HG03457 (cell line): ENCODE results near the gene ATP6V0C.
"Not testable (repeated sequence)": the region's sequence is repeated elsewhere in the genome, so short reads cannot be mapped to it uniquely, and the experiment has no call there.

Source experiments
- ATAC-seq: cut with Tn5 transposase; IDR thresholded peaks from one replicate; pipeline ENCODE4 v1.9.1; 2021; ENCODE audit warnings: moderate number of reproducible peaks; ENCODE audit not compliant: unreplicated experiment

The ATP6V0C gene

GRCh38 chr16:2540912-2541311 is 27.2 kb downstream of the ATP6V0C start:
- not testable (repeated sequence) for ATAC-seq

DNA sequence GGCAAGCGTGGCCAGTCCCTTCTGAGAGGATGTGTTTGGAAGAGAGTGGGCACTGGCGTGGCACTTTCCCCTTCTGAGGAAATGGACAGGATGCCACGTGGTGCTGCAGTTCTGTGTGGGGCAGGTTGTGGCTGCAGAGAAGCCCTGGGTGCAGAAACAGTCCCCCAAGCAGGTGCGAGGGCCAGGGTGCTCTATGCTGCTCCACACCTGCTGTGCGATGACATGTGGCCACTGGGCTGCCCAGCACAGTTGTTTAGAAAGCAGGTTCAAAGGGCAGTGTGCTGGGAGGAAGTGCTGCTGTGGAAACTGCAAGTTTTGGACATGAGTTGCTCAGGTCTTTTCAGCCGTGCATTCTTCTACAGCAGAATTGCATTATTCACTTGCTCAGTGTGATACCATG is 27.7 kb downstream of the ATP6V0C start:
- not testable (repeated sequence) for ATAC-seq

- not testable (repeated sequence) for ATAC-seq
These were observed 30.0 kb downstream of the ATP6V0C start for GRCh38 chr16:2543771-2544170.

DNA sequence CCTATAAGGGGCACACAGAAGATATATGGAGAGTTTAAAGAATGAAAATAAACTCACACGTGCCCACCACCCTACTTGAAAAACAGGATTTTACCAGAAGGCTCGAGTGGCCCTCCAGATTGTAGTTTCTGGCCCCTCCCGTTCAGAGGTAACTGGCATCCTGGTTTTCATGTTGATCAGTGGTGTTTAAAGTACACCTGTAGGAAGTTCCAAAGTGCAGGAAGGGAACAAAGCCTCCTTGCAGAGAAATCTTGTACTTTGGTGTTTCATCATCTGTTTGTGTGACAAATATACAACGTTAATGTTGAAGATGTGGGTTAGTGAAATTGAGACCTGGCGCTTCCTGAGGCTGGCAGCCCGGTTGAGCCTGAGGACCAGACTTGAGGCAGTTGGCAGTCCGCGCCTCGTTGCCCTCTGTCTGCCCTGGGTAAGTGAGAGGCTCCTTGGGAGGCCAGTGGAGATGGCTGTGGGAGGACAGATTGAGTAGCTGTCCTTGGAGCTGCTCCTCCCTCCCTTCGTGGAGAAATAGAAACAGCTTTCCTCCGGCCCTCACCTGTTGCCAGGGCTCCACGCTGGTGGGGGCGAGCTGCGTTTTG is 36.6 kb downstream of the ATP6V0C start:
- not testable (repeated sequence) for ATAC-seq

GRCh38 chr16:2551420-2551889 is 37.7 kb downstream of the ATP6V0C start:
- not testable (repeated sequence) for ATAC-seq

DNA sequence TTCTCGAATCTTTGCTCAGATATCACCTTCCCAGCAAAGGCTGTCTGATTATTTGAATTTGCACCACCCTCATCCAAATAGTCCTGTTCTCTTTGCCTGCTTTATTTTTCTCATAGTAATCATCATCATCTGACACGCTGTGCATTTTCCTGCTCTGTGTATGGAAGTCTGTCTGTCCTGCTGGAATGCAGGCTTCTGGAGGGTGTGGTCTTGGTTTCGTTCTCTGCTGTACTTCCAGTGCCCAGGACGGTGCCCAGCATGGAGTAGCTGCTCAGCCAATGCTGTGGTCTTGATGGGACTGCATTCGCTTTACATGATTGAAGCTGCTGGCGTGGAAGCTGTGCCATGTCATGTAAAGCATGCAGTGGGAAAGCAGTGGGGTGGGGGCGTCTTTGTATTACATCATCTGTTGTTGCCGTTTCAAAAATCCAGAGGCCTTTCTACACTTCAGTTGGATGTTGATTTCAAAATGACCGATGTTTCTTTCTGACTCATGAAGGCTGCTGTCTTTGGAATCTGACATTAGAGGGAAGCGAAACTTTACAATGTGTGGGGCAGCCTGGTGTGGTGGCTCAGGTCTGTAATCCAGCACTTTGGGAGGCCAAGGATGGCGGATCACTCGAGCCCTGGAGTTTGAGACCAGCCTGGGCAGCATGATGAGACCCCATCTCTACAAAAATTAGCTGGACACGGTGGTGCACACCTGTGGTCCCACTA is 41.1 kb downstream of the ATP6V0C start:
- ATAC-seq: not testable (repeated sequence)

DNA sequence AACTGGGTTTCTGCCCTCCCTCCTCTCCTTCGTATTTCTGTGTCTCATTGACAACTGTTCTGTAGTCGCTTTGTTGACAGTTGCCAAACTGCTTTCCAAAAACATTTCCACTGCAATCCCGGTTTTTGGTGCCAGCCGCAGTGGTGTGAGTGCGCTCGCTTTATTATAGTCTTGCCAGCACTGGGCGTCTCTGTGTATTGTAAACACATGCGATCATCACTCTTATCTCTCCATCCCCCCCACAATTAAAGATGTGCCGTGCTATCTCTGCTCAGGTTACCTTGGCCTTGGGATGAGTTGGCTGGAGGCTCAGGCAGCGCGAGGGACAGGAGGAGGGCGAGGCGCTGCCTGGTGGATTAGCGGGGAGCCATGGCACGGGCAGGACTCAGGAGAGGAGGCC is 43.4 kb downstream of the ATP6V0C start:
- not testable (repeated sequence) for ATAC-seq

DNA sequence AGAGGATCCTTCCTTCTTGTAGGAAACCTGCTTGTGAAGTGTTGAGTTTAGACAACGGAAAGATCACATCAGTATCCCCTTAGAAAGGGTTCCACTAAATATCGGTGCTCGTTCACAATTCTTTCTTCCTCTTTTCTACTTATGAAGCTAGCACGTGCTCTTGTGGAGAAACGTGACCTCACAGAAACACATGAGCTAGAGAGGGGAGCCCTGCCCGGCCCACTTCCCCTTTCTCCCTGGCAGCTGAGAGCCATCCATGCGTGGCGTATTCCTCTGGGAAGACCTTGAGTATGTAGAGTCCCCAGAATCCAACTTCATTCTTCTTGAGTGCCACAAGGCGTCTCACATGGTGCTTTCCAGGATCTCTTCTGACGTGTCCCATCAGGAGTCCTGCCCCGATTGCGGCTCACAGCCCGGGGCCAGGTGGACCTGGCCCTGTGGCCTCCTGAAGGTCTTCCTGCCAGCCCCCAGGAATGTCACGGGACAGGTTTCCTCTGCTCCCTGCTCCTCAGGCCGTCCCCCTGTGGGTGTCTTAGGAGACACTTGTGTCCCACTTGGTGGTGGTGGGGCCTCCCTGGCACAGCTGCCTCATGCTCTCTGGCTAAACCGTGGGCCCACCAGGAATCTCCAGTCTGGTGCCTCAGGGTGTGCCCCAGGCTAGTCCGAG is 46.5 kb downstream of the ATP6V0C start:
- ATAC-seq: not testable (repeated sequence)

DNA sequence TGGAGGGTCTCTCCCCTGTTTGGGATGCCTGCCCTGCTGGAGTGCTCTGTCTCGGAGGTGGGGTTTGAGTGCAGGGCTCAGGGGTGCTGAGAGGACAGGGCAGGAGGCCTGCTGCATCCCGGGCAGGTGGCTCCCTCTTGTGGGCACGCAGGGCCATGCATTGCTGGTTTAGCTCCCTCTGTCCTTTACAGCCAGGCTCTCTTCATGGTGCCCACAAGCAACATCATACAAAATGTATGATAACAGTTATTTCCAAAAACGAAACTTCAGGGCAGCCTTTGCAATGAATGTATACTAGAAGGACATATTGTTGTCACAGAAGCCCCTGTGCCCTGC is 47.0 kb downstream of the ATP6V0C start:
- ATAC-seq: not testable (repeated sequence)

DNA sequence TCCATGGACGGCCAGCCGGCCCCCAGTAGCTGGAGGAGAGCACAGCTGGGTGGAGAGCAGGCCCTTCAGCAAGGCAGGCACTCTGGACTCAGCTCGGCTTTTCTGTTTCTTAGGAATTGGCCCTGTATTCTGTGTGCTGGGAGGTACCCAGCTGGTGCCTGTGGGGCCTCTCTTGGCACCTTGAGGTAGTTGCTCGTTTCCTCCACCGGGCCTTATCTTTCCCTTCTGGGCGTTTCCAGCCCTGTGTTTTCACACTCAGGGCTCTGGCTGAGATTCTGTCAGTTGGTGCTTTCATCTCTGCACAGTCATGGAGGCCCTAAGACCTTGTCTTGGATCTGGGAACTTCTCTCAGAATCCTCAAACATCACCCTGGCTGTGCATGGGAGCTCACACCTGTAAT is 53.8 kb downstream of the ATP6V0C start:
- ATAC-seq: not testable (repeated sequence)

GRCh38 chr16:2568573-2568972 is 54.8 kb downstream of the ATP6V0C start:
- ATAC-seq: not testable (repeated sequence)
